Activated T-cell treated with anti-CD3 and anti-CD28 coated beads for 48 hours (primary cell): ENCODE results near the gene CATSPER1.
"Not testable (repeated sequence)": the region's sequence is repeated elsewhere in the genome, so short reads cannot be mapped to it uniquely, and the experiment has no call there.

Source experiments
- DNase-seq: peaks from one replicate; pipeline ENCODE4 v3.0.0-alpha.2; 2020; ENCODE audit warnings: low read depth

The CATSPER1 gene

GRCh38 chr11:66020618-66021357 lies 5.5 kb downstream of the CATSPER1 start:
- DNase-seq = no peak

DNA sequence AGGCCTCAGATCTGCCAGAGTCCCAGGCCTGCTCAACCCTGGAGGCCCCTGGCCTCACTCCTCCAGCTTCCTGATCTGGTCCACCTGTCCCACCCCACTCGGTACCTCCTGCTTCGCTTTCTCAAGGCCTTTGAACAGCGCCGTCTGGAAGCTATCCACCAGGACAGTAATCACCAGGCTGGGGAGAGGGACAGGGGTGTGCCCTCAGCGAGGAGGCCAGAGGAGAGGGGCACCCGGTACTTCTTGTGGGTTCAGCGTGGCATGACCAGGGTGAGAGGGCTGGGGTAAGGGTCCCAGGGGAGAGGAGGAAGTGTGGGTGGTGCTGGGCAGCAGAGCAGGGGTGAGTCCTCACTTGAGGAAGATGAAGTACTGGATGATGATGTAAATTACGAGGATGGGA lies 6.1 kb downstream of the CATSPER1 start:
- no peak for DNase-seq

GRCh38 chr11:66017321-66017720 lies 9.0 kb downstream of the CATSPER1 start:
- no peak for DNase-seq

- no peak for DNase-seq
Observed at GRCh38 chr11:66016793-66017177, 9.5 kb downstream of the CATSPER1 start.

- DNase-seq = no peak
Observed at GRCh38 chr11:66015936-66016792, 10.1 kb downstream of the CATSPER1 start.

- no peak for DNase-seq
Observed at GRCh38 chr11:66015454-66015881, 10.8 kb downstream of the CATSPER1 start.

DNA sequence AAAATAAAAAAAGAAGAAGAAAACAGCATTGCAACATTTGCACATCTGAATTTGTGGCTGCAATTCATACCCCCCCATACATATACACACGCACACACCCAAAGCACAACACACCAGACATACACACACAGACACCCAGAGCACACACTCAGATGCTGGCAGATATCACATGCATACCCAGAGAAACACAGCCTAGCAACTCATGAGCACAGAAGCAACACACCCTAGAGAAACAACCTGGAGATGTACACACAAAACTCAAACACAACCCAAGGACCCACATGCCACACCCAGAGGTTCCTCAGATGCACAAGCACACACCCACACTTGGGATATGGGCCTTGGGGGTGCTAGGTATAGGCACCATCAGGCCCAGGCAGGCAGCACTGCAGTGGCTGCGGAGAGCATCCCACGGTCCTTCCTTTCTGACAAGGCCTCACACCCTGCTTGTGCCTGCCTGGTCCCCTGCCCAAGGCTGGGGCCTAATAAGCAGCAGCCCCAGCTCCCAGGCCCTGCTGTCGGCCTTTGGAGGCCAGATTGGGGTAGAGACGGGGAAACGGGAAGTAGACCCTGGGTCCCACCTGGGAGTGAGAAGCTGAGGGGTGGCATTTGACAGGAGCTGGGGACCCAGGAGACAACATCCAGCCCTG lies 11.3 kb downstream of the CATSPER1 start:
- DNase-seq = no peak

GRCh38 chr11:66013762-66014100 lies 12.5 kb downstream of the CATSPER1 start:
- DNase-seq = no peak

DNA sequence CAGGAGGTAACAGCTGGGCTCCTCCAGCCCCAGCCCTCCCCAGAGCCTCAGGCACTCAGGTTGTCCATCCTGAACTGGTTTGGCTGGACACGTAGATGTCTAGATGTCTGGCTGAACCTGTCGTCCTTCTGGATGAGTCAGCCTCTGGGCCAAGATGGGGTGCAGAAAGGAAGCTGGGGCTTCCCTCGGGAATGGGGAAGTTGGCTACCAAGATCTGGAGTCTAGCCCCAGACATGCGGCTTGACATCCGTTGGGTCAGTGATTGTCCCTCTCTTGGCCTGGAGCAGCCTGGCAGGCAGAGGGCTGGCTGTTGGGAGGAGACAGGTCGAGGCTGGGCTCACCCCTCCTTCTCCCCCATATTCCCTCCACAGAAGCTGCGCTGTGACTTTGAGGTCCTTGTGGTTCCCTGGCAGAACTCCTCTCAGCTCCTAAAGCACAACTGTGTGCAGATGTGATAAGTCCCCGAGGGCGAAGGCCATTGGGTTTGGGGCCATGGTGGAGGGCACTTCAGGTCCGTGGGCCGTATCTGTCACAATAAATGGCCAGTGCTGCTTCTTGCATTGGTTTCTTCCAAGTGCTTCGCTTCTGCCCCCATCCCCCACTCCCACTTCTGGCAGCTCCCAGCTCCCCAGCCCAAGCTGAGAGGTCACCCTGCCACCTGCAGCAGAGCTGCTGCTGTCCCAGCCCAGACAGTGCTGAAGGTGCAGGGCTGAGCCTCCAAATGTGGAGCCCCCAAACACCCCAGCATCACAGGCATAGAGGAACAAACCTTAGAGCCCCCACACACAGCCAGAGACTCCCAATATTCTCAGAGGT lies 13.1 kb downstream of the CATSPER1 start:
- DNase-seq = no peak

- DNase-seq = no peak
Observed at GRCh38 chr11:66012371-66012945, 13.8 kb downstream of the CATSPER1 start.

- no peak for DNase-seq
Observed at GRCh38 chr11:66011785-66012303, 14.4 kb downstream of the CATSPER1 start, which contains the start of gene CST6. CST6 (plus strand) TSS chr11:66012008; CDS start chr11:66012045, 37 bp downstream.

GRCh38 chr11:66011239-66011784 lies 15.0 kb downstream of the CATSPER1 start:
- DNase-seq = no peak

DNA sequence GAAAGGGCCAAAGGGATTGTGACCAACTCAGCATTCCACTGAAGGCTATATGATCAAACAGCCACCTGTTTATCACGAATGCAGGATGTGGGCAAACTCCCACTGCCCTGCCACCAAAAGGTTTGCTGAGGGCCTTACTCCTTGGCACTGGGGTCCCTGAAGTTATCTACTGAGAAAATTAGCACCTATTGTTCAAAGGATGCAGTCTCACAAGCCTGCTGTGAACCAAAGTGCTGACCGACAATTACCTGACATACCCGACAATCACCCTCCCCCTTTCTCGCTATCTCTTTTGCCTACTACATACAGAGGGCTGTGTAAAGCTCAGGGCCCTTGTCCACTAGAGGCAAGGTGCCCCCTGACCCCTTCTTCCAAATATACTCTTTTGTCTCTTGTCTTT lies 16.2 kb downstream of the CATSPER1 start:
- DNase-seq = not testable (repeated sequence)

GRCh38 chr11:66008468-66009101 lies 17.7 kb downstream of the CATSPER1 start:
- DNase-seq = no peak

DNA sequence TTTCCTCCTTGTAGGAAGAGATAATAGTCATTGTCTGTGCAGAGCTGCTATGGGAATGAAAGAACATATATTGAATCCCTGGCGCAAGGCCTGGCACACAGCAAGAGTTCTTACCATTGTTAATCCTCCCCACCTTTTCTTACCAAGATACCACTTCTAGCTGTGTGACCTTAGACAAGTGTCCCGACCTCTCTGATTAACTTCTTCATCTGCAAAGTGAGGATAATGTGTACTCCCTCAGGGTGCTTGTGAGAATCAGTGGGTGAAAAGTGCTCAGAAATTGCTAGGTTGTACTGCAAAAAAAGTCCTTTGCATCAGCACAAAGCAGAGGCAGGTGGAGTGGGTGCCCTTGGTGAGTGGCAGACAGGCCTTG lies 18.2 kb downstream of the CATSPER1 start:
- DNase-seq = no peak

DNA sequence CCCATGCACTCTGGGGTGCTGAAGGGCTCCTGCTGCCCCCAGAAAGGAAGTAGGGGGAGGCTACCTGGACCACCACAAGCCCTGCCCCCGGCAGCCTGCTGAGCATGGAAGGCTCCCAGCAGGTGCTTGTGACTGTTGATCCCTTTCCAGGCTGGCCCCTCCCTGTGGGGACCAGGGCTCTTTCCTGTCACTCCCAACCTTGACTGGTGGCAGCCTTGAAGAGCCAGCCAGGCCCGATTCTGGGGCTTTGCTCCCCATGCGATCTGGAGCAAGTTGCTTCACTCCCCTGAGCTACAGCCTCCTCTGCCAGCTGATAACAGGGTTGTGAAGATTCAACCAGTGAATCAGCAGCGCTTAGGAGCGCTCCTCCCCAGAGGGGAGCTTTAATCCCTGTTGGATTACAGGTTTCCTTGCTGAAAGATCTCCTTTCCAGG lies 19.1 kb downstream of the CATSPER1 start:
- DNase-seq = no peak

DNA sequence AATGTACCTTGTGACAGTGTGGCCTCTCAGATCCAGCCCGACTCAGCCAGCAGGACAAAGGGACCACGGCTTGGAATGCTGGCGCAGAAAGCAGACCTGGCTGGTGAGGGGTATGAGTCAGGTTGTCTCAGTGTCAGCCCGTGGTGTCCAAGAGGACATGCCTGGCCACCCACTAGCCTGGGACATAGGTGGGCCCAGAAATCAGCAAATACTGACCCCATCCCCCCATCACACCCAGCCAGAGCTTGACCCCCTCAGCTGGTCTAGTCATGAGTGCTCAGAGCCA lies 19.4 kb downstream of the CATSPER1 start:
- DNase-seq = no peak

DNA sequence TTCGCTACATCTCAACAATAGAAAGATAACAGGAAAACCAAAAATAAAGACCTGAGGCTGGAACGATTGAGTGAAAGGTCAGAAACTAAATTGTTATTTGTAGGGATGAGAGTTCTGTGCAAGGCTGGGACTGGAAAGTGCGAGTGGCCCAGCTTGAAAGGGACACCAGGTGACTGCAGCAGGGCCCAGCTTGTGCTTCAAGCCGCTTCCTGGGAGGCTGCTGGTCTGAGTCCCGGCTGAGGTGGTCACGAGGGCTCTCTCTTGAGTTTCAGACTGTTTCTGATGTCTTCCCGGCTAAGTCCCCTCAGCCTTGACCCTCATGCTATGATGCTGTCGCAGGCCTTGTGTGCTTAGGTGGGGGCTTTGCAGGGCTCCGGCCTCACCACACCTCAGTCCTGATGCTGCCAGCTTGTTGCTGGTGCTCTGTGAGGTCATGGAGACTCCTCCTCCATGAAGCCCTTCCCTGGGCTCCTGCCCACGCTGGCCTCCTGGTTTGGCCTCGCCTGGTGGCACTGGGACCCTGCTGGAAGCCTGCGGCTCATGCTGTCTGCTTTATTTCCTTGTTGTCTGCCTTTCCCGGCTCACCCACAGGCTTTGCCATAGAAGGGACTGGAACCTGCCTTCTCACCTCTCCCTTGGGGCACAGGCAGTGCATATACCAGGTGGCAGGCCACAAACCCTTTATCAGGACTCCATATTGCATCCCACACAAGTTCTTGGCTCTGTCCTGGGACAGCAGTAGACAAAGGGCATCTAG lies 20.0 kb downstream of the CATSPER1 start:
- no peak for DNase-seq

GRCh38 chr11:66004186-66004585 lies 22.1 kb downstream of the CATSPER1 start:
- DNase-seq = no peak

- DNase-seq = no peak
Observed at GRCh38 chr11:66003291-66003690, 23.0 kb downstream of the CATSPER1 start.
